ENCODE data around the gene SLITRK5. TPM values are rescaled to one million over a fixed set of nuclear protein-coding genes. Genes with fewer than 3 reads are reported as not detected.

The SLITRK5 gene
- total RNA-seq, 1 experiment from 2014 or later: 0.08 TPM

DNA sequence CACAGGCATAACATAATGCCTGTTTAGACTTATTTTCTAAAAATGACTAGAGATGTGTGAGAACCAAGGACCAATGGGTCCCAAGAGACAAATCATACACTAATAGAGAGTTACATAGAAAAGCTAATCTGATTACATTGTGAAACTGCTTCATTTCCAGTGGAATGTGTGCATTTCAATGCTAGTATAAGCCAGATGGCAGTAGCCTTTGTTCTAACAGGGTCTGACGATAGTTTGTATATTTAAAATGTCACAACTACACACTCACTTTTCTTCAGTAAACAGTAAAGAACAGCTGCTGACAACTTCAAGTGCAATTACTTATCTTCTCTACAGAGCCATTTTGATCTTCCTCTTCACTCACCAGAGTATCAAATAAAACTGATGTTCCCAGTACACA is 4.3 kb upstream of the SLITRK5 start:
- CTCF ChIA-PET: no interaction called here
- DNase-seq (ENCODE audit: low read depth, low spot score) (no peak), ATAC-seq (no peak)
- POLR2A ChIA-PET: no interaction called here
- Histone ChIP-seq H3K4me3 (ENCODE audit: low read depth in 2 of 2, low read length in 2 of 2) (no peak overlapping the region), H3K9me3 (ENCODE audit: control insufficient read depth, insufficient read depth, low read depth, low read length) (no peaks in the 10 kb centered on the region), H3K27ac (ENCODE audit: low read length) (no peak overlapping the region; the same call in 1 of the 2 replicates), H3K4me1 (ENCODE audit: control insufficient read depth, insufficient read depth, low read length) (no peaks in the 10 kb centered on the region), H3K27me3 (ENCODE audit: control insufficient read depth, insufficient read depth, low read length) (no peaks in the 10 kb centered on the region), H3K36me3 (ENCODE audit: control insufficient read depth, insufficient read depth, low read length) (no peaks in the 10 kb centered on the region)
- in situ Hi-C loops (cut with HindIII; ENCODE audit: low pct_unique_long_range_greater_than_20kb, low sequenced_read_pairs): no loop called here
- TF ChIP-seq REST (IDR thresholded peaks at IDR 0.05; ENCODE audit: insufficient read depth in 1 of 2, low read depth in 2 of 2, low read length in 1 of 2): no peak
- no peak for TF ChIP-seq CTCF (IDR thresholded peaks at IDR 0.05)
- no TSS peak for BruUV-seq (replicated peaks)
- intact Hi-C loops (cut with micrococcal nuclease; ENCODE audit: unreplicated experiment): no loop called here

- Histone ChIP-seq H3K9me3 (ENCODE audit: control insufficient read depth, insufficient read depth, low read depth, low read length) (no peaks in the 10 kb centered on the region), H3K4me1 (ENCODE audit: control insufficient read depth, insufficient read depth, low read length) (no peaks in the 10 kb centered on the region), H3K27ac (ENCODE audit: low read length) (no peak overlapping the region), H3K4me3 (ENCODE audit: low read depth in 2 of 2, low read length in 2 of 2) (no peak overlapping the region), H3K36me3 (ENCODE audit: control insufficient read depth, insufficient read depth, low read length) (no peaks in the 10 kb centered on the region), H3K27me3 (ENCODE audit: control insufficient read depth, insufficient read depth, low read length) (no peaks in the 10 kb centered on the region)
- in situ Hi-C loops (cut with HindIII; ENCODE audit: low pct_unique_long_range_greater_than_20kb, low sequenced_read_pairs) (no loop called here), intact Hi-C loops (cut with micrococcal nuclease; ENCODE audit: unreplicated experiment) (no loop called here)
- BruUV-seq (replicated peaks): no TSS peak
- DNase-seq (ENCODE audit: low read depth, low spot score): no peak
- TF ChIP-seq POLR2AphosphoS5 (IDR thresholded peaks at IDR 0.05; ENCODE audit: low read depth, low read length): no peak
- no peak for TF ChIP-seq TCF7L2 (IDR thresholded peaks at IDR 0.05; ENCODE audit: low read depth, low read length)
- no peak for TF ChIP-seq SIN3A (IDR thresholded peaks at IDR 0.05; ENCODE audit: borderline replicate concordance, insufficient read depth, low read depth, low read length)
- no peak for TF ChIP-seq REST (IDR thresholded peaks at IDR 0.05; ENCODE audit: insufficient read depth in 1 of 2, low read depth in 2 of 2, low read length in 1 of 2)
- no peak for TF ChIP-seq CTCF (IDR thresholded peaks at IDR 0.05)
- CTCF ChIA-PET: no interaction called here
- no peak for ATAC-seq
- POLR2A ChIA-PET: no interaction called here
These were observed 3.5 kb upstream of the SLITRK5 start for GRCh38 chr13:87667686-87668085.

Measured in Panc1 (cell line).